Smooth muscle cell (in vitro differentiated cells): Measurements from ENCODE around the gene HBS1L. TPM values are rescaled to one million over a fixed set of nuclear protein-coding genes. Genes with fewer than 3 reads are reported as not detected.

Experiments used
- DNase-seq: peaks from one replicate; lab custom pipeline; 2025; ENCODE audit not compliant: unreplicated experiment; lab: John Stamatoyannopoulos, UW
- H2AFZ ChIP-seq: fragments of 200-600 bp; sonication (generic); 2 replicates; pipeline ENCODE4 v1.6.0; 2016; ENCODE audit warnings: antibody characterized with exemption, low read depth, mild to moderate bottlenecking
- H3F3A ChIP-seq: fragments of 200-600 bp; sonication (generic); 2 replicates; pipeline ENCODE4 v1.6.0; 2017; ENCODE audit warnings: antibody characterized with exemption, low read depth
- H3K27ac ChIP-seq: fragments of 200-600 bp; sonication (generic); 2 replicates; pipeline ENCODE4 v1.5.1; 2016; ENCODE audit warnings: low read depth, mild to moderate bottlenecking
- H3K27me3 ChIP-seq: fragments of 200-600 bp; sonication (generic); 2 replicates; pipeline ENCODE4 v1.6.1; 2016; ENCODE audit warnings: low read depth, mild to moderate bottlenecking
- H3K36me3 ChIP-seq: fragments of 200-600 bp; sonication (generic); 2 replicates; pipeline ENCODE4 v1.5.1; 2016; ENCODE audit warnings: low read depth
- H3K4me1 ChIP-seq: fragments of 200-600 bp; sonication (generic); 2 replicates; pipeline ENCODE4 v1.5.1; 2016; ENCODE audit warnings: low read depth
- H3K4me2 ChIP-seq: fragments of 200-600 bp; sonication (generic); 2 replicates; pipeline ENCODE4 v1.6.0; 2016; ENCODE audit warnings: mild to moderate bottlenecking
- H3K4me3 ChIP-seq: fragments of 200-600 bp; sonication (generic); 2 replicates; pipeline ENCODE4 v1.5.1; 2016; ENCODE audit warnings: mild to moderate bottlenecking
- H3K79me2 ChIP-seq: fragments of 200-600 bp; sonication (generic); 2 replicates; pipeline ENCODE4 v1.6.0; 2016; ENCODE audit warnings: low read depth, mild to moderate bottlenecking
- H3K9ac ChIP-seq: fragments of 200-600 bp; sonication (generic); 2 replicates; pipeline ENCODE4 v1.6.0; 2016; ENCODE audit warnings: low read depth
- H3K9me3 ChIP-seq: fragments of 200-600 bp; sonication (generic); replicated peaks from 2 replicates; pipeline ENCODE4 v1.5.1; 2016; ENCODE audit warnings: low read depth
- H4K20me1 ChIP-seq: fragments of 200-600 bp; sonication (generic); 2 replicates; pipeline ENCODE4 v1.6.0; 2016; ENCODE audit warnings: low read depth
- CTCF ChIP-seq: fragments of 200-600 bp; sonication (generic); IDR thresholded peaks from 2 replicates; pipeline ENCODE4 v1.5.1; 2017; ENCODE audit warnings: borderline replicate concordance, mild to moderate bottlenecking, antibody characterized with exemption; ENCODE audit not compliant: insufficient read depth, poor library complexity, severe bottlenecking
- WGBS: methylation state at CpG from one replicate; pipeline ENCODE4 v1.1.7; 2016; ENCODE audit warnings: low lambda C conversion rate; 5-methylcytosine and 5-hydroxymethylcytosine counted together
- polyA plus RNA-seq: library from polyadenylated mRNA; unstranded; fragments of >200 nt; fragmentation: Nextera tagmentation; extraction: Ambion mirVana; gene quantifications from 2 replicates; pipeline ENCODE4 v1.2.1, GENCODE V29; 2016
- total RNA-seq: library from RNA; depleted of rRNA; stranded (reverse); fragments of >200 nt; gene quantifications from 2 replicates; pipeline ENCODE4 v1.2.3, GENCODE V29; 2014

The HBS1L gene
- total and polyA plus RNA-seq, 2 experiments from 2014 or later, result 64.3 to 84.8 TPM

GRCh38 chr6:135073756-135074393 lies 19.3 kb upstream of the HBS1L start:
- 89% methylated on average over 2 of the region's 2 CpGs for WGBS
- peaks cover 3% of the 10 kb centered on the region for H3K27me3 ChIP-seq
- no peak overlapping the region for H3K4me2 ChIP-seq
- no peak overlapping the region for H3K4me3 ChIP-seq
- H3K9me3 ChIP-seq, result no peaks in the 10 kb centered on the region
- no peaks in the 10 kb centered on the region for H4K20me1 ChIP-seq
- H3K36me3 ChIP-seq, result no peaks in the 10 kb centered on the region
- no peak overlapping the region for H2AFZ ChIP-seq
- no peaks in the 10 kb centered on the region for H3F3A ChIP-seq
- no peaks in the 10 kb centered on the region for H3K4me1 ChIP-seq
- no peak overlapping the region for H3K9ac ChIP-seq
- no peak for DNase-seq
- H3K27ac ChIP-seq, result no peak overlapping the region
- no peak for TF ChIP-seq CTCF
- no peaks in the 10 kb centered on the region for H3K79me2 ChIP-seq

- H3K36me3 ChIP-seq, result no peaks in the 10 kb centered on the region
- WGBS, result 84% methylated on average over 1 of the region's 1 CpG
Observed at GRCh38 chr6:135073217-135073616, 18.6 kb upstream of the HBS1L start.

GRCh38 chr6:135072753-135073152 lies 18.1 kb upstream of the HBS1L start:
- H3K27ac ChIP-seq, result no peak overlapping the region
- H3K79me2 ChIP-seq, result no peaks in the 10 kb centered on the region
- DNase-seq, result no peak
- no peaks in the 10 kb centered on the region for H4K20me1 ChIP-seq
- H3F3A ChIP-seq, result no peaks in the 10 kb centered on the region
- no peaks in the 10 kb centered on the region for H3K36me3 ChIP-seq
- TF ChIP-seq CTCF, result no peak
- H2AFZ ChIP-seq, result no peak overlapping the region
- WGBS, result 84% methylated on average over 3 of the region's 3 CpGs
- H3K9me3 ChIP-seq, result no peaks in the 10 kb centered on the region
- H3K27me3 ChIP-seq, result peaks cover 3% of the 10 kb centered on the region
- H3K4me1 ChIP-seq, result no peaks in the 10 kb centered on the region
- no peak overlapping the region for H3K4me2 ChIP-seq
- no peak overlapping the region for H3K9ac ChIP-seq
- no peak overlapping the region for H3K4me3 ChIP-seq

More at GRCh38 chr6:135073217-135073616, 18.6 kb upstream of the HBS1L start:
- Histone ChIP-seq H3K9me3 (no peaks in the 10 kb centered on the region), H3K79me2 (no peaks in the 10 kb centered on the region), H3K4me1 (no peaks in the 10 kb centered on the region), H3K27ac (no peak overlapping the region), H3K4me2 (no peak overlapping the region), H4K20me1 (no peaks in the 10 kb centered on the region), H3K9ac (no peak overlapping the region), H3K4me3 (no peak overlapping the region), H3K27me3 (peaks cover 3% of the 10 kb centered on the region), H3F3A (no peaks in the 10 kb centered on the region), H2AFZ (no peak overlapping the region)
- DNase-seq, result no peak
- TF ChIP-seq CTCF, result no peak

GRCh38 chr6:135071541-135071940 lies 16.9 kb upstream of the HBS1L start:
- H3K27ac ChIP-seq, result no peak overlapping the region
- H3K4me3 ChIP-seq, result no peak overlapping the region
- no peaks in the 10 kb centered on the region for H3K36me3 ChIP-seq
- H3K79me2 ChIP-seq, result no peaks in the 10 kb centered on the region
- H3K4me1 ChIP-seq, result no peaks in the 10 kb centered on the region
- no peaks in the 10 kb centered on the region for H4K20me1 ChIP-seq
- H3K9ac ChIP-seq, result no peak overlapping the region
- DNase-seq, result no peak
- no peaks in the 10 kb centered on the region for H3F3A ChIP-seq
- no peak for TF ChIP-seq CTCF
- no peak overlapping the region for H3K4me2 ChIP-seq
- no peak overlapping the region for H2AFZ ChIP-seq
- no peaks in the 10 kb centered on the region for H3K9me3 ChIP-seq
- H3K27me3 ChIP-seq, result peaks cover 3% of the 10 kb centered on the region
